Eye (tissue), 1 donor: ENCODE data around the gene TBC1D10B.
"Not testable (repeated sequence)": the region's sequence is repeated elsewhere in the genome, so short reads cannot be mapped to it uniquely, and the experiment has no call there.

Experiments used
- DNase-seq: peaks from one replicate; pipeline ENCODE4 v3.0.0-alpha.2; 2015

The TBC1D10B gene

GRCh38 chr16:30354423-30355143, 15.7 kb downstream of the TBC1D10B start:
- DNase-seq: no peak

- no peak for DNase-seq
These were observed 16.7 kb downstream of the TBC1D10B start for GRCh38 chr16:30353438-30354129.

- DNase-seq: no peak
These were observed 17.5 kb downstream of the TBC1D10B start for GRCh38 chr16:30352488-30353401.

- DNase-seq: no peak
These were observed 18.5 kb downstream of the TBC1D10B start for GRCh38 chr16:30351586-30352419.

- DNase-seq: no peak
These were observed 19.3 kb downstream of the TBC1D10B start for GRCh38 chr16:30351001-30351441.

GRCh38 chr16:30350134-30350871, 20.0 kb downstream of the TBC1D10B start:
- no peak for DNase-seq

- DNase-seq: no peak
These were observed 20.6 kb downstream of the TBC1D10B start for GRCh38 chr16:30349675-30350074.

- no peak for DNase-seq
These were observed 21.4 kb downstream of the TBC1D10B start for GRCh38 chr16:30348929-30349328.

GRCh38 chr16:30348113-30348512, 22.2 kb downstream of the TBC1D10B start:
- no peak for DNase-seq

- DNase-seq: no peak
These were observed 24.0 kb downstream of the TBC1D10B start for GRCh38 chr16:30346286-30346685.

GRCh38 chr16:30343491-30343820, 26.8 kb downstream of the TBC1D10B start:
- not testable (repeated sequence) for DNase-seq

GRCh38 chr16:30342751-30343490, 27.4 kb downstream of the TBC1D10B start:
- no peak for DNase-seq

- not testable (repeated sequence) for DNase-seq
These were observed 28.3 kb downstream of the TBC1D10B start for GRCh38 chr16:30341971-30342370.

GRCh38 chr16:30340621-30341020, 29.7 kb downstream of the TBC1D10B start:
- DNase-seq: no peak

GRCh38 chr16:30338715-30339114, 31.6 kb downstream of the TBC1D10B start:
- not testable (repeated sequence) for DNase-seq

- not testable (repeated sequence) for DNase-seq
These were observed 32.3 kb downstream of the TBC1D10B start for GRCh38 chr16:30337964-30338357.

- no peak for DNase-seq
These were observed 34.5 kb downstream of the TBC1D10B start for GRCh38 chr16:30335598-30336474.

GRCh38 chr16:30335028-30335597, 35.2 kb downstream of the TBC1D10B start:
- DNase-seq: peak; percentile 90

- DNase-seq: peak; percentile 77
These were observed 35.8 kb downstream of the TBC1D10B start for GRCh38 chr16:30334473-30334989.
